Measurements from ENCODE around the gene MTA3. TPM values are rescaled to one million over a fixed set of nuclear protein-coding genes. Genes with fewer than 3 reads are reported as not detected.

The MTA3 gene
- total and polyA plus RNA-seq, 9 of the 15 experiments (the other 6 are each of a cell fraction or from before 2014, with no cell fraction given), result 12.4 to 39.6 (median 23.5) TPM

DNA sequence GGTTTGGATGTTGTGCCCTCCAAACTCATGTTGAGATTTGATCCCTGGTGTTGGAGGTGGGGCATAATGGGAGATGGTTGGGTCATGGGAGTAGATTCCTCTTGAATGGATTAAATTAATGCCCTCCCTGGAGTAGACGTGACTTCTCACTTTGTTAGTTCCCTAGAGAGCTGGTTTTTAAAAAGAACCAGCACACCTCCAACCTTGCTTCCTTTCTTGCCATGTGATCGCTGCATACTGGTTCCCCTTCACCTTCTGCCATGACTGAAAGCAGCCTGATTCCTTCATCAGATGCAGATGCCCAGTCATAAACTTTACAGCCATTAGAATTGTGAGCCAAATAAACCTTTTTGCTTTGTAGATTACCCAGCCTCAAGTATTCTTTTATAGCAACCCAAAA, 21.7 kb downstream of the MTA3 start:
- H3K27ac ChIP-seq (ENCODE audit: extremely low read depth, low read depth, low read length), result no peak overlapping the region
- H3K9me1 ChIP-seq (ENCODE audit: control insufficient read depth, insufficient read depth, low read length), result no peaks in the 10 kb centered on the region
- CTCF ChIA-PET (ENCODE audit: low intra/inter-chr PET ratio), result no interaction called here
- H3K9ac ChIP-seq (ENCODE audit: insufficient read depth in 1 of 2, low read depth in 2 of 2, low read length in 2 of 2), result no peak overlapping the region
- intact Hi-C loops (cut with micrococcal nuclease) (no loop called here), in situ Hi-C loops (cut with MboI) (no loop called here)
- H3K4me1 ChIP-seq (replicated peaks in 1 of 2; ENCODE audit: control insufficient read depth in 2 of 2, insufficient read depth in 2 of 2, low read length in 2 of 2), result no peaks in the 10 kb centered on the region
- FAIRE-seq (no peak), DNase-seq (ENCODE audit: extremely low read depth in 1 of 4, low spot score in 3 of 4) (no peak), ATAC-seq (no peak)
- no peaks in the 10 kb centered on the region for H3K79me2 ChIP-seq (ENCODE audit: control insufficient read depth, insufficient read depth, low read length)
- H4K20me1 ChIP-seq (replicated peaks; ENCODE audit: control insufficient read depth, insufficient read depth, low read length), result no peaks in the 10 kb centered on the region
- H3K9me3 ChIP-seq (replicated peaks; ENCODE audit: control insufficient read depth, insufficient read depth, low read depth, low read length), result no peaks in the 10 kb centered on the region
- WGBS (ENCODE audit: insufficient coverage, low coverage, missing lambda C conversion rate), result 72% methylated on average over 2 of the region's 2 CpGs
- no peak overlapping the region for H3K4me2 ChIP-seq (ENCODE audit: insufficient read depth, low read length)
- no peaks in the 10 kb centered on the region for H3K27me3 ChIP-seq (ENCODE audit: control insufficient read depth in 2 of 2, insufficient read depth in 2 of 2, low read length in 2 of 2)
- no peak for TF ChIP-seq POLR2G (IDR thresholded peaks at IDR 0.05; ENCODE audit: low read depth, low read length)
- TF ChIP-seq ZC3H4 (CRISPR knock-in tag; IDR thresholded peaks at IDR 0.05; ENCODE audit: borderline replicate concordance), result no peak
- TF ChIP-seq SNRNP70 (optimal IDR thresholded peaks at IDR 0.05; ENCODE audit: low read depth, low read length), result no peak
- TF ChIP-seq ZFP36 (IDR thresholded peaks at IDR 0.05; ENCODE audit: low read depth, low read length, partially characterized antibody), result no peak
- H3K4me3 ChIP-seq, result no peak overlapping the region
- no peak overlapping the region for H2AFZ ChIP-seq (ENCODE audit: low read depth, low read length)
- H3K36me3 ChIP-seq (ENCODE audit: control insufficient read depth, insufficient read depth, low read length), result no peaks in the 10 kb centered on the region
- no TSS peak for BruUV-seq (replicated peaks)
- POLR2A ChIA-PET, result interaction anchor here (0.6 kb wide), 1 partner anchor 36 kb away, joined by 3 read pairs; no protein-coding TSS in a partner anchor

GRCh38 chr2:42593282-42593681, 24.9 kb downstream of the MTA3 start:
- intact Hi-C loops (cut with micrococcal nuclease), result no loop called here
- no peak overlapping the region for H3K4me3 ChIP-seq
- H3K27ac ChIP-seq (ENCODE audit: extremely low read depth, low read depth, low read length), result no peak overlapping the region
- no TSS peak for BruUV-seq (replicated peaks)
- FAIRE-seq, result no peak
- H3K9me1 ChIP-seq (ENCODE audit: control insufficient read depth, insufficient read depth, low read length), result no peaks in the 10 kb centered on the region
- DNase-seq (ENCODE audit: extremely low read depth in 1 of 4, low spot score in 3 of 4), result no peak
- no peaks in the 10 kb centered on the region for H4K20me1 ChIP-seq (replicated peaks; ENCODE audit: control insufficient read depth, insufficient read depth, low read length)
- POLR2A ChIA-PET, result no interaction called here
- H3K36me3 ChIP-seq (ENCODE audit: control insufficient read depth, insufficient read depth, low read length), result no peaks in the 10 kb centered on the region
- no peaks in the 10 kb centered on the region for H3K79me2 ChIP-seq (ENCODE audit: control insufficient read depth, insufficient read depth, low read length)
- CTCF ChIA-PET (ENCODE audit: low intra/inter-chr PET ratio), result no interaction called here
- H3K27me3 ChIP-seq (ENCODE audit: control insufficient read depth in 2 of 2, insufficient read depth in 2 of 2, low read length in 2 of 2), result no peaks in the 10 kb centered on the region
- in situ Hi-C loops (cut with MboI), result no loop called here
- no peaks in the 10 kb centered on the region for H3K4me1 ChIP-seq (replicated peaks in 1 of 2; ENCODE audit: control insufficient read depth in 2 of 2, insufficient read depth in 2 of 2, low read length in 2 of 2)
- H3K9me3 ChIP-seq (replicated peaks; ENCODE audit: control insufficient read depth, insufficient read depth, low read depth, low read length), result no peaks in the 10 kb centered on the region
- H3K4me2 ChIP-seq (ENCODE audit: insufficient read depth, low read length), result no peak overlapping the region
- no peak overlapping the region for H3K9ac ChIP-seq (ENCODE audit: insufficient read depth in 1 of 2, low read depth in 2 of 2, low read length in 2 of 2)
- no peak overlapping the region for H2AFZ ChIP-seq (ENCODE audit: low read depth, low read length)
- 80% methylated on average over 5 of the region's 5 CpGs for WGBS (ENCODE audit: insufficient coverage, low coverage, missing lambda C conversion rate)
- ATAC-seq, result no peak
- TF ChIP-seq NFRKB (IDR thresholded peaks at IDR 0.05; ENCODE audit: low read depth), result no peak
- no peak for TF ChIP-seq UBTF (IDR thresholded peaks at IDR 0.05; ENCODE audit: borderline replicate concordance in 1 of 2, low read depth in 2 of 2, low read length in 2 of 2)
- TF ChIP-seq, protein P1, sequence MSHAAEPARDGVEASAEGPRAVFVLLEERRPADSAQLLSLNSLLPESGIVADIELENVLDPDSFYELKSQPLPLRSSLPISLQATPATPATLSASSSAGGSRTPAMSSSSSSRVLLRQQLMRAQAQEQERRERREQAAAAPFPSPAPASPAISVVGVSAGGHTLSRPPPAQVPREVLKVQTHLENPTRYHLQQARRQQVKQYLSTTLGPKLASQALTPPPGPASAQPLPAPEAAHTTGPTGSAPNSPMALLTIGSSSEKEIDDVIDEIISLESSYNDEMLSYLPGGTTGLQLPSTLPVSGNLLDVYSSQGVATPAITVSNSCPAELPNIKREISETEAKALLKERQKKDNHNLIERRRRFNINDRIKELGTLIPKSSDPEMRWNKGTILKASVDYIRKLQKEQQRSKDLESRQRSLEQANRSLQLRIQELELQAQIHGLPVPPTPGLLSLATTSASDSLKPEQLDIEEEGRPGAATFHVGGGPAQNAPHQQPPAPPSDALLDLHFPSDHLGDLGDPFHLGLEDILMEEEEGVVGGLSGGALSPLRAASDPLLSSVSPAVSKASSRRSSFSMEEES (CRISPR knock-in tag; IDR thresholded peaks at IDR 0.05), result no peak
- TF ChIP-seq KAT7 (CRISPR knock-in tag; IDR thresholded peaks at IDR 0.05; ENCODE audit: borderline replicate concordance), result no peak
- TF ChIP-seq RUNX1 (IDR thresholded peaks at IDR 0.05; ENCODE audit: low read depth), result no peak
- TF ChIP-seq, protein P2, sequence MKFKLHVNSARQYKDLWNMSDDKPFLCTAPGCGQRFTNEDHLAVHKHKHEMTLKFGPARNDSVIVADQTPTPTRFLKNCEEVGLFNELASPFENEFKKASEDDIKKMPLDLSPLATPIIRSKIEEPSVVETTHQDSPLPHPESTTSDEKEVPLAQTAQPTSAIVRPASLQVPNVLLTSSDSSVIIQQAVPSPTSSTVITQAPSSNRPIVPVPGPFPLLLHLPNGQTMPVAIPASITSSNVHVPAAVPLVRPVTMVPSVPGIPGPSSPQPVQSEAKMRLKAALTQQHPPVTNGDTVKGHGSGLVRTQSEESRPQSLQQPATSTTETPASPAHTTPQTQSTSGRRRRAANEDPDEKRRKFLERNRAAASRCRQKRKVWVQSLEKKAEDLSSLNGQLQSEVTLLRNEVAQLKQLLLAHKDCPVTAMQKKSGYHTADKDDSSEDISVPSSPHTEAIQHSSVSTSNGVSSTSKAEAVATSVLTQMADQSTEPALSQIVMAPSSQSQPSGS (CRISPR knock-in tag; IDR thresholded peaks at IDR 0.05), result no peak

Data from K562 (cell line).